MV-4-11 (cell line): ENCODE measurements around the gene CPNE6.
A peak's percentile ranks its signal among the peaks of the same experiment; 100 is the strongest.
"Not testable (repeated sequence)": the region's sequence is repeated elsewhere in the genome, so short reads cannot be mapped to it uniquely, and the experiment has no call there.

ENCODE experiments used
- DNase-seq: peaks from one replicate; lab custom pipeline; 2025; lab: John Stamatoyannopoulos, UW

CPNE6 gene

DNA sequence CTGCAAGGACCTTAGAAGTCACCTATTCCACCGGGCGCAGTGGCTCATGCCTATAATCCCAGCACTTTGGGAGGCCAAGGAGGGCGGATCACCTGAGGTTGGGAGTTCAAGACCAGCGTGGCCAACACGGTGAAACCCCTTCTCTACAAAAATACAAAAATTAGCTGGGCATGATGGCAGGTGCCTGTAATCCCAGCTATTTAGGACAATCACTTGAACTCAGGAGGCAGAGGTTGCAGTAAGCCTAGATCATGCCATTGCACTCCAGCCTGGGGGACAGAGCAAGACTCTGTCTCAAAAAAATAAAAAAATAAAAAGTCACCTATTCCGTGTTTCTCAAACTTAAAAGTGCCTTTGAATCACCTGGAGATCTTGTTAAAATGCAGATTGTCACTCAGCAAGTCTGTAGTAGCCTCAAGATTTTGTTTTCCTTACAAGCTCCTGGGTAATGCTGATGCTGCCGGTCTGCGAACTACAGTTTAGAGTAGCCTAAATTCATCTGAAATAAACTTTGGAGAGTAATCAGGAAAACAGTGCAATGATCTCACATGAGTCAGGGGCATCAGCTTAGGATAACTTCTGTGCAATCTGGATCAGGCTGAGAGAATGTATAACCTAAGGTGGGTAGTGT lies 34.4 kb downstream of the CPNE6 start:
- DNase-seq: not testable (repeated sequence)

DNA sequence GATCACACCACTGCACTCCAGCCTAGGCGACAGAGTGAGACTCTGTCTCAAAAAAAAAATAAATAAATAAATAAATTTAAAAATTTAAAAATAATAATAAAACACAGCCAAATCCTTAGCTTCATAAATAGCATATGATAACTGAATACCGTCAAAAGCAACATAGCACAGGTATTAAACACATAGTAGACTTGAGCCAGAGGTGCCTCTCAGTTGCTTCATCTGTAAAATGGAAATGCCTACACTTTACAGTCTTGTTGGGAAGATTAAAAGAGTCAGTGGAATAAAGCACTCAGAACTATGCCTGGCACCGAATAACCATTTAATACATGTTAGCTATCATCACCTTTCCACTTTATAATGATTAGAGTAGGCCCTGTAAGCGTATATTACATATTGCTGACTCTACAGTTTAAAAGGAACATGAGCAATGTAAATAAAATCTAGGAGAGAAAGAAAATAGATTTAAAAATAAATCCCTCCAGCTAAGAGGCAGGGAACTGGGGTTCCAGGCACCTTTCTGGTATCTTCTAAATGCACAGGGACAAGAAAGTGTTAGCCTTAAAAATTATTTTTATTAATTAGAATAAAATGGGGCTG lies 35.4 kb downstream of the CPNE6 start:
- DNase-seq: no peak

DNA sequence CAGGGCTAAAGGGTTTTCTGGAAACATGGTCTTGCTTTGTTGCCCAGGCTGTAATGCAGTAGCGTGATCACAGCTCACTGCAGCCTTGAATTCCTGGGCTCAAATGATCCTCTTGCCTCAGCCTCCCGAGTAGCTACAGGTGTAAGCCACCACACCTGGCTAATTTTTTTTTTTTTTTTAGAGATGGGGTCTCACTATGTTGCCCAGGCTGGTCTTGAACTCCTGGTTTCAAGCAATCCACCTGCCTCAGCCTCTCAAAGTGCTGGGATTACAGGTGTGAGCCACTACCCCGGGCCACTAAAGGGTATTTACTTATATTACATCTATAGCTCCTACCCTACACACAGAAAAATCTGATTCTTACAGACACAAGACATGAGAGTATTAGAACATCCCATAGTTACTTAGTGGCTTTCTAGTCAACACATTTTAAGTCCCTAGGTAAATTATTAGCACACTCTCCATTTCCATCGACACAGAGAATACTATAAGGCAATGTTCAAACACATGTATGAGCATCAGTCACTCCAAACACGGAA lies 37.0 kb downstream of the CPNE6 start:
- DNase-seq: no peak

DNA sequence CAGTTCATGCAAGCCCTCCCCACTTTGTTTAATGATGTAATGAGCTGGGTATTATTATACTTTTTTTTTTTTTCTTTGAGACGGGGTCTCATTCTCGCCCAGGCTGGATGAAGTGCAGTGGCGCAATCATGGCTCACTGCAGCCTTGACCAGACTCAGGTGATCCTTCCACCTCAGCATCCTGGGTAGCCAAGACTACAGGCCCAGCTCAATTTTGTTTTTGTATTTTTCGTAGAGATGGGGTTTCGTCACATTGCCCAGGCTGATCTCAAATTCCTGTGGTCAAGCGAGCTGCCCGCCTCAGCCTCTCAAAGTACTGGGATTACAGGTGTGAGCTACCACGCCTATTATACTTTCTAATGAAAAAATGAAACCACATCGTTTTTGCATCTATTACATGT lies 38.7 kb downstream of the CPNE6 start:
- no peak for DNase-seq

DNA sequence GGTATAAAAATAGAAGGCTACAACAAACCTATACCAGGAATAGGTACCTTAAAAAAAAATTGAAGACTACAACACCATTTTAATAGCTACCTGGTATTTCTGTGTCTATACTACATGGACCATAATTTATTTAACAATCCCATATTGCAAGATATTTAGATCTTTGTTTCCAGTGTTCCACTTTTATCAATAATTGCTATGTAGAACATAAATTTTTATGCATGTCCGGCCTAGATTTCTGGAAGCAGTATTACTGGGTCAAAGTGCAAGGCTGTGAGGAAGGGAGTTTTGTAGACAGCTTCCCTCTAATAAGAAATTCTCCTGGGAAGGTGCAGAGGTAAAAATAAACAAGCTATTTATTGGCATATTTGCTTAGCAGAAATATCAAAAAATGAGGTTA lies 39.2 kb downstream of the CPNE6 start:
- DNase-seq: no peak

DNA sequence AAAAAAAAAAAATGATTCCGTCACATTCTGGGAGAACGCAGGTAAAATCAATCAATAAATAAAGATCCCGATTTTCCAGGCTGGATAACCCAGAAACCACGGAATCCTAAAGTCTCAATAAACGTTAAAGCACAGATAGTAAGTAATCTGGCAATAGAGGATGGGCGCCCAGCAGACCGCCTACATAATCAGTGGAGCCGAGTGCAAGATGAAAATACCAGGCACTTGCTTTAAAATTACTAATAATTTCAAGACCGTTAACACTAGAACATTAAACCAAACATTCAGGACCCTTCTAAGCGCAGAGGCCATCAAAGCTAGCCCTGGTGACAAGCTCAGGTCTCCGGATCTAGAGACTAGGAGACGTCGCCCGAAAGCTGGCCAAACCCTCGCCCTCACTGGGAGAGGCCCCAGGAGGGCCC lies 42.0 kb downstream of the CPNE6 start:
- no peak for DNase-seq

DNA sequence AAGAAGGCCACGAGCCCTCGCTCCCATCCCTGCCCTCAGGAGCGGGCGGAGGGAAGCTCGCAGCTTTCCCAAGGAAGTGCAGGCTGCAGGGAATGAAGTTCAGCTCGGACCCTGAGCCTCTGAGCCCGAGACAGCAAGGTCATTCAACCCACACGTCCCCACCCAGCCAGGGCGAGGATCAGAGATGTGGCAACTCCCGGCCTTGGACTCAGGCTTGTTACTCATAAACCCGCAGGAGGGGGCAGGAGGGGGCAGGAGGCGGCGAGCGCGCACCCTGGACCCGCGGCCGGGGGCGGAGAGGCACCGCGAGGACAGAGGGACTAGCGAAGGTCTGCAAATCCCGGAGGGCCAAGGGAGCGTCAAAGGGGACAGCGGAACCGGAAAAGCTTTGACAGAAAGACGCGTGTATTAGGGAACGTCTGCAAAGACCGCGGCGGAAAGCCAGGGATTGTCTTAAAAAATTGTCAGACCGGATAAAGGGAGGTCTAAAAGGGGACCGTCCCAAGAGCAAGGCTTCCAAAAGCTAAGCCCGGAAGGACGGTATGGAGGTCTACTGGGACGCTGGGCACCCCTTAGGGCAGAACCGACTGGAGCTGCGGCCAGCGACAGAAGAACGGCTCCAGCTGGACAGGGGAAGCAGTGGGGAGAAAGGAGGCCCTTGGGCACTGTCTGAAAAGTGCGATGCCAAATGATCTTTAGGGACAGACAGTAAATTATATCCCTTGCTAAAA lies 42.6 kb downstream of the CPNE6 start:
- DNase-seq: peak; percentile 96

DNA sequence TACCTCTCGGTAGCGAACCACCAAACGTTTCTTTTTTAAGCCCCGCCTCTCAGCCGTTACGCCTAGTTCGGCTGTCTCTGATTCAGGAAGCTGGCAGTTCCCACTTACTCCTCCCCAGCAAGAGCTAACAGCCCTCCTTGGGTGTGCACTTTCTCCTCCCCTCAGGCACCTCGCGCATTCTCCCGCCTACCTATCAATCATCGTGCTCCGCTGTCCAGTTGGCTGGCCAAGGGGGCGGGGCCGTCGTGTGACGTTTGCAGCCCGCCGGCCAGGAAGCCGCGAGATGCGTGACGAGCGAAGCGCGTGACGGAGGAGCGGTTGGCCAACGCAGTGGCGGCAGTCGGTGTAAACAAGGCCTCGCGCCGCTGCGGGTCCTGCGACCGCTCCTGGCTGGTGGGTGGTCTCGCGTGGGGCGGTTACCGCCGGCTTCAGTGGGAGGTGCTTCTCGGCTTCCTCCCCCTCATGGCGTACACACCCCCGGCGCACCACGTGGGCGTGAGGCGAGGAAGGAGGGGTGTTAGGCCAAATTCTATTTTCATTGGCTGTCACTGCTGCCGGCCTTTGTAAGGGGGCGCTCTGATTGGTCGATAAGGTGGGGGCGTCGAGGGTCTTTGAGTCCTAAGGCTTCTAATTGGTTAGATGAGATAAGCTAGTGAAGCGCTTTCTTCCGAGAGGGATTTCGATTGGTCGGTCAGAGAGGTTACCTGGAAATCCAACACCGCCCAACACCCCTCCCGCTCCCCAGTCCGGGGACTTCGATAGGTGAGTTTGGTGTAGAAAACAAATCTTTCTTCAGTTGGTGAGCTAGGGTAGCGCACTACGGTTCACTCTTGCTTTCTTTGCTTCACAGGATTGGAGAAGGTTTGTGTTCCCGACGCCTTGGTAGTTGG lies 43.4 kb downstream of the CPNE6 start, which contains the start of the genes DCAF11 and NRL:
Gene DCAF11, plus strand, starts transcription at position 246 of the 890 bp plus-strand sequence. CDS start 818 bp downstream, outside the sequence.
Gene NRL, minus strand, starts transcription at position 418 of the 890 bp plus-strand sequence. CDS start 32,101 bp downstream, outside the sequence.
- peak; percentile 100 for DNase-seq

DNA sequence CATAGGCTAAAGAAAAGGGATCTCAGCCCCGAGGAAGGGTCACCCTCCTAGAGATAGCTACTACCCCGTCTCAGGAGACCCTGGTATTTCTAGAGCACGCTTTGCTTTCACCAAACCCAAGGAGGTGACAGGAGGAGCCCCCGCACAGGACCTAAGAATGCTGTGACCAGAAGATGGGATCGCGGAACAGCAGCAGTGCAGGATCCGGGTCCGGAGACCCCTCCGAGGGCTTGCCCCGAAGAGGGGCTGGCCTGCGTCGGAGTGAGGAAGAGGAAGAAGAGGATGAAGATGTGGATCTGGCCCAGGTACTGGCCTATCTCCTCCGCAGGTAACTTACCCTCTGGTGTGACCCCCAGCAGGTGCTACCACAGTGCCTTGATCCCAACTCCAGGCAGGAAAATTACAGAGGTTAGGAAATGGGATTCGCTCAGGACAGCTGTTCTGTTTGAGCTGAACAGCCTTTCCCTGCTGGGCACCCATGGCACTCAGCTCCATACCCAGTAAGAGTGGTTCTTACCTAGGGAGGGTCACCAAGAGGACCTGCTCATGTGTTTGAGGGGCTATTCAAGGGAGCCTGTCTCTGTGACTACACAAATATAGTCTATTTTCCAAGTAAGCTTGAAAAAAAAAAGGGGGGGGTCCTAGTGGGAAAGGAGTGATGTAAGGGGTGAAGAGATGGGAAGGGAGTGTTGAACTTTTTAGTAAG lies 44.2 kb downstream of the CPNE6 start:
- no peak for DNase-seq

DNA sequence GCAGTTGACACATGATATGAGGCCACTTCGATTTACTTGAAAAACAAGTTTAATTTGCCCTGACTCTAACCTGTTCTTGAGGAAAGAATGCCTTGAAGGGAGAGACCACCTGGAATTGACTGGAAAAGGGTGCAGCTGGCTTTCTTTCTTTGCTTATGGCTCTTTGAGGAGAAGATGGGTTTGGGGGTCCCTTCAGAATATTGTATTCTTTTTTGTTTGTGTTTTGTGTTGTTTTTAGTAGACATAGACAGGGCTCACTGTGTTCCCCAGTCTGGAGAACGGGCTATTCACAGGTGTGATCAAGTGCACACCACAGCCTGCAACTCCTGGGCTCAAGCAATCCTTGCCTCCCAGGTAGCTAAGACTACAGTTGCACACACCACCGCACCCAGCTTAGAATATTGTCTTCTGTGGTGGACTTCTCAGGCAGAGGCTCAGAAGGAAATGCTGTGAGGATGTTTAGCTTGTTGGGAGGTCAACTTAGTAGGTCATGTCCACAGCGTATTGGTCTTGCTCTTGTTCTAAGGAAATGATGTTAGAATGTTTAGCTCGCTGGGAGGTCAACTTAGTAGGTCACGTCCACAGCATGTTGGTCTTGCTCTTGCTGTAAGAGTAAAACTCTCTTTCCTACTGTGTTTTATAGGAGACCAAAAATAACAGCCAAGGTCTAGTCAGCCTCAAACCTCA lies 44.9 kb downstream of the CPNE6 start:
- DNase-seq: no peak

DNA sequence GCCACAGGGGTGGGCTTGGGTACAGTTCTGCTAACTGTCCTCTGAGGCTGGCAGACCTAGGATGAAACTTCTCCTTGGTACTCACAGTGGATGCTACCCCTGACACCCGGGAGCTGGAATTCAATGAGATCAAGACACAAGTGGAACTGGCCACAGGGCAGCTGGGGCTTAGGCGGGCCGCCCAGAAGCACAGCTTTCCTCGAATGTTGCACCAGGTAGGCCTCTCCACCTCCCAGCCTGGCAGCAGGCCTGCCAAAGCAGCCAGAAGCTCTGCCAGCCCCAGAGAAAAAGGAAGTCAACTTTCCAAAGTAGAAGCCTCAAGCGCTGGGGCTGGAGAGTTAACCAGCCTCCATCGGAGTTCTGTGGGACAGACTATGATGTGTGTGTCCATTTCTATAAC lies 45.8 kb downstream of the CPNE6 start:
- no peak for DNase-seq

DNA sequence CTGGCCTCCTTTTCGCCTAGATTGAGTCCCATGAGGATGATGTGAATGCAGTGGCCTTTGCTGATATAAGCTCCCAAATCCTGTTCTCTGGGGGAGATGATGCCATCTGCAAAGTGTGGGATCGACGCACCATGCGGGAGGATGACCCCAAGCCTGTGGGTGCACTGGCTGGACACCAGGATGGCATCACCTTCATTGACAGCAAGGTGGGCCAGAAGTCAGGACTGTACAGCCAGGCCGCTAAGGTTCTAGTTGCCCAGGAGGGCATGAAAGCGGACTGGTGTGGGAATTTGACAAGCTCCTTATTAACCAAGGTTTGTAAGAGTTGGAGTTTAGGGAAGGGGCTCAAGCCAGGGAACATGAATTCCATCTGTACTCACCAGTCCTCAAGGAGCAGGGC lies 48.3 kb downstream of the CPNE6 start:
- no peak for DNase-seq

DNA sequence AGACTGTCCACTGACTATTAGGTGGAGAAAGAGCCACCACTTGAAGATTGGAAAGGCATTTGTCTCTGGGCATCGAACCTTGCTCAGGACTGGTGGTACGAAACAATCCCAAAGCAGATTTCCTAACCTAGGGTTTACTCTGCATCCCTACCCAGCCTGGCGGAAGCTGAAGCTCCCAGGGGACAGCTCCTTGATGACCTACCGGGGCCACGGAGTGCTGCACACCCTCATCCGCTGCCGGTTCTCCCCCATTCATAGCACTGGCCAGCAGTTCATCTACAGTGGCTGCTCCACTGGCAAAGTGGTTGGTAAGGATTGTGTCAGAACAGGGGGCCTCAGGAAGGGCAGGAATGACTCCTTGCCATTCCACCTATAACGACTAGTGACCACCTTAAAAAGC lies 49.8 kb downstream of the CPNE6 start:
- DNase-seq: no peak

DNA sequence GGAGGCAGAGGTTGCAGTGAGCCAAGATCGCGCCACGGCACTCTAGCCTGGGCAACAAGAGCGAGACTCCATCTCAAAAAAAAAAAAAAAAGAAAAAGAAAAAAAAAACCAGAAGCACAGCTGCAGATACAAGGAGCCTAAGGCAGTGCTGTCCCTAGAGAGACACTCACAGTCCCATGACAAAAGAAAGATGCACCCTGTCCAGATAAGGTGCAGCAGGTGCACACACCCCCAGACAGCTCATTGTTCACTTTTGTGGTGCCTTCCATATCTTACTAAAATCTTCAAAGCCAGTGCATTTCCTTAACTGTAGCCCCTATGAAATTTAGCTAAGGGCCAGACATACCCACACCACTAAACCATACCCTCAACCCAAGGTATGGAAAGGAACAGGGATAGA lies 51.1 kb downstream of the CPNE6 start:
- DNase-seq: no peak

DNA sequence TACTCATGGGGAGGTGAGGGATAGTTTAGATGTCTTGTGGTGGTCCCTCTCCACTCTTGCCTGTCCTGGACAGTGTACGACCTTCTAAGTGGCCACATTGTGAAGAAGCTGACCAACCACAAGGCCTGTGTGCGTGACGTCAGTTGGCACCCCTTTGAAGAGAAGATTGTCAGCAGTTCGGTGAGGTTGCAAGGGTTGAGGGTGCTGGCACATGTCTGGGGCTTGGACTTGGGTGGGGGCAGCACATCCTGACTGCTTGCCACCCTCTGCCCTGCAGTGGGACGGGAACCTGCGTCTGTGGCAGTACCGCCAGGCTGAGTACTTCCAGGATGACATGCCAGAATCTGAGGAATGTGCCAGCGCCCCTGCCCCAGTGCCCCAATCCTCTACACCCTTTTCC lies 51.5 kb downstream of the CPNE6 start:
- DNase-seq: no peak

DNA sequence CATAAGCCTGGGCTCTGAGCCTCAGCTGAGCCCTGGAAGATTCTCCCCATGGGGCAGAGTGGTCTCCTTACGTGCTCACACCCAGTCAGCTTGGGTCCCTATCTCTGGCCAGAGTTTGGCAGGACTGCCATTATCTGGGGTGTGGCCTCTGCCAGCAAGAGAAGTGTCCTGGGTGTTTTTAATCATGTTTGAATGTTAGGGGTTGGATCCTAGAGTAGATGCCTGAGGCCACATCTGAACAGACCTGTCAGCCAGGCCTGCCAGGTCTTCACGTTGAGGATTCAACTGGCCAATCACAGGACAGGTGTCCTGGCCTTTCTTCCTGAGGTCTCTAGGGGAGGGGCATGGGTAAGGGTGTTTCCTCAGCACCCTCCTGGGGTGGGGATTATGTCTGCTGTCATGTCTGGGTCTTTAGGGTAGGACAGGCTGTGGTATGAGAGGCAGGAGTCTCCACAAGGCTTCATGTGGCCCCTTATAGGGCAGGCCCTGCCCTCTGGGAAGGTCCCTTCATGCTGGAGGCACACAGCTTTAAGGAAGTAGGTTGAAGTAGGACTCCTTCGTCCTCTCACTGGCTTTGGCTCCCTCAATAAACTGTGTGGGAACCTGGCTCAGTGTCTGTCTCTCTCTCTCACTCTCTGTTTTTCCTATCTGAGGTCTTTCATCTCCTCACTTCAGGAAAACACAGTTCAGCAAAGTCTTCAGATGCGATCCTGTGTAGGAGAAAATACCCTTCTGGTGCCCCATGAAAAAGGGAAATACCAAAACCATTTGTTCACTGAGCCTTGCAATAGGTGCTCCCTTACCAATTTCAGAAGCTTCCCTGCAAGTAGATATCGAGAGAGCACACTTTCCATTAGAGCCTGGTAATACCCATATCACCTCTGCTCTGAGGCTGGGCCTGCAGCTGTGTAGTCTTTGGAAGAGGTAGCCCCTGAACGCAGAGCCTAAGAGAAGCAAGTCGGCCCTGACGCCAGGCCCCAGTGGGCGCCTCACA lies 52.4 kb downstream of the CPNE6 start:
- no peak for DNase-seq

DNA sequence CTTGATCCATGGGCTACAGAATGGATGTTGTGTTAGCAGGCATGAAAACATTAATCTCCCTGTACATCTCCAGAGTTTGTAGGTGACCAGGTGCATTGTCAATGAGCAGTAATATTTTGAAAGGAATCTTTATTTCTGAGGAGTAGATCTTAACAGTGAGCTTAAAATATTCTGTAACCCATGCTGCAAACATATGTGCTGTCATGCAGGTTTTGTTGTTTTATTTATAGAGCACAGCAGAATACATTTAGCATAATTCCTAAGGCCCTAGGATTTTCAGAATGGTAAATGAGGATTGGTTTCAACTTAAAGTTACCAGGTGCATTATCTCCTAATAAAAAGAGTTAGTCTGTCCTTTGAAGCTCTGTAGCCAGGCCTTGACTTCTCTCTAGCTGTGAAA lies 55.6 kb downstream of the CPNE6 start:
- no peak for DNase-seq

DNA sequence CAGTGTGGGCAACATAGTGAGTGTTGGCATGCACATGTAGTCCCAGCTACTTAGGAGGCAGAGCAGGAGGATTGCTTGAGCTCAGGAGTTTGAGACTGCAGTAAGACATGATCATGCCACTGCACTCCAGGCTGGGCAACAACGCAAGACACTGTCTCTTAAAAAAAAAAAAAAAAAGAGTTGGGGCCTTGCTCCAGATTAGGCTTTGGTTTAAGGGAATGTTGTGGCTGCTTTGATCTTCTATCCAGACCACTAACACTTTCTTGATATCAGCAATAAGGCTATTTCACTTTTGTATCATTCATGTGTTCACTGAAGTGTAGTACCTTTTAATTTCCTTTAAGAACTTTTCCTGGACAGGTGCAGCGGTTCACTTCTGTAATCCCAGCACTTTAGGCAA lies 56.3 kb downstream of the CPNE6 start:
- DNase-seq: no peak
